ENCODE measurements around the gene CCL20. TPM values are rescaled to one million over a fixed set of nuclear protein-coding genes. Genes with fewer than 3 reads are reported as not detected.

Gene CCL20
- total and polyA plus RNA-seq, 2 donors from 2014 or later: 2.5 to 2.7 TPM

GRCh38 chr2:227823922-227824321 is 10.3 kb downstream of the CCL20 start:
- Histone ChIP-seq H3K9ac (ENCODE audit: low read length in 3 of 3) (no peak overlapping the region), H3K27ac (ENCODE audit: low read depth in 2 of 2, low read length in 2 of 2) (no peak overlapping the region), H3K27me3 (ENCODE audit: control insufficient read depth, insufficient read depth, low read length) (no peaks in the 10 kb centered on the region), H3K4me1 (ENCODE audit: control insufficient read depth in 2 of 3, insufficient read depth in 2 of 3, low read depth in 1 of 3, low read length in 3 of 3) (peaks cover 0 to 5% (median 4%) of the 10 kb centered on the region in 3 donors), H3K9me3 (ENCODE audit: control insufficient read depth in 2 of 3, insufficient read depth in 1 of 3, low read length in 3 of 3) (no peaks in the 10 kb centered on the region), H3K36me3 (ENCODE audit: control insufficient read depth in 2 of 3, insufficient read depth in 3 of 3, low read length in 3 of 3) (no peaks in the 10 kb centered on the region), H3K4me3 (ENCODE audit: low read length in 3 of 3) (no peak overlapping the region)
- DNase-seq (no peak), FAIRE-seq (no peak)
- no peak for TF ChIP-seq CTCF (IDR thresholded peaks at IDR 0.05; ENCODE audit: borderline replicate concordance, extremely low read depth, insufficient read depth)
- intact Hi-C loops (cut with DNase I): no loop called here

- H3K9ac ChIP-seq (ENCODE audit: low read length in 3 of 3): no peak overlapping the region
- intact Hi-C loops (cut with DNase I): no loop called here
- no peaks in the 10 kb centered on the region for H3K27me3 ChIP-seq (ENCODE audit: control insufficient read depth, insufficient read depth, low read length)
- H3K4me1 ChIP-seq (ENCODE audit: control insufficient read depth in 2 of 3, insufficient read depth in 2 of 3, low read depth in 1 of 3, low read length in 3 of 3): peaks cover 0 to 2% (median 0%) of the 10 kb centered on the region in 3 donors
- H3K9me3 ChIP-seq (ENCODE audit: control insufficient read depth in 2 of 3, insufficient read depth in 1 of 3, low read length in 3 of 3): no peaks in the 10 kb centered on the region
- no peak for TF ChIP-seq CTCF (IDR thresholded peaks at IDR 0.05; ENCODE audit: borderline replicate concordance, extremely low read depth, insufficient read depth)
- H3K27ac ChIP-seq (ENCODE audit: low read depth in 2 of 2, low read length in 2 of 2): no peak overlapping the region
- no peak for DNase-seq
- no peaks in the 10 kb centered on the region for H3K36me3 ChIP-seq (ENCODE audit: control insufficient read depth in 2 of 3, insufficient read depth in 3 of 3, low read length in 3 of 3)
- no peak for FAIRE-seq
- H3K4me3 ChIP-seq (ENCODE audit: low read length in 3 of 3): no peak overlapping the region
Observed at GRCh38 chr2:227824711-227825110, 11.1 kb downstream of the CCL20 start.

GRCh38 chr2:227826019-227826521 is 12.4 kb downstream of the CCL20 start:
- H3K27ac ChIP-seq (ENCODE audit: low read depth in 2 of 2, low read length in 2 of 2): no peak overlapping the region
- TF ChIP-seq CTCF (IDR thresholded peaks at IDR 0.05; ENCODE audit: borderline replicate concordance, extremely low read depth, insufficient read depth): no peak

GRCh38 chr2:227826563-227826962 is 12.9 kb downstream of the CCL20 start:
- no peak overlapping the region for H3K27ac ChIP-seq (ENCODE audit: low read depth in 2 of 2, low read length in 2 of 2)
- H3K36me3 ChIP-seq (ENCODE audit: control insufficient read depth in 2 of 3, insufficient read depth in 3 of 3, low read length in 3 of 3): no peaks in the 10 kb centered on the region
- intact Hi-C loops (cut with DNase I): no loop called here
- no peak overlapping the region for H3K9ac ChIP-seq (ENCODE audit: low read length in 3 of 3)
- no peaks in the 10 kb centered on the region for H3K9me3 ChIP-seq (ENCODE audit: control insufficient read depth in 2 of 3, insufficient read depth in 1 of 3, low read length in 3 of 3)
- peaks cover 0 to 2% (median 0%) of the 10 kb centered on the region in 3 donors for H3K4me1 ChIP-seq (ENCODE audit: control insufficient read depth in 2 of 3, insufficient read depth in 2 of 3, low read depth in 1 of 3, low read length in 3 of 3)
- TF ChIP-seq CTCF (IDR thresholded peaks at IDR 0.05; ENCODE audit: borderline replicate concordance, extremely low read depth, insufficient read depth): no peak
- FAIRE-seq: no peak
- DNase-seq: no peak
- H3K4me3 ChIP-seq (ENCODE audit: low read length in 3 of 3): no peak overlapping the region
- H3K27me3 ChIP-seq (ENCODE audit: control insufficient read depth, insufficient read depth, low read length): no peaks in the 10 kb centered on the region

More at GRCh38 chr2:227826019-227826521, 12.4 kb downstream of the CCL20 start:
- Histone ChIP-seq H3K36me3 (ENCODE audit: control insufficient read depth in 2 of 3, insufficient read depth in 3 of 3, low read length in 3 of 3) (no peaks in the 10 kb centered on the region), H3K4me3 (ENCODE audit: low read length in 3 of 3) (no peak overlapping the region), H3K27me3 (ENCODE audit: control insufficient read depth, insufficient read depth, low read length) (no peaks in the 10 kb centered on the region), H3K9me3 (ENCODE audit: control insufficient read depth in 2 of 3, insufficient read depth in 1 of 3, low read length in 3 of 3) (no peaks in the 10 kb centered on the region), H3K4me1 (ENCODE audit: control insufficient read depth in 2 of 3, insufficient read depth in 2 of 3, low read depth in 1 of 3, low read length in 3 of 3) (peaks cover 0 to 2% (median 0%) of the 10 kb centered on the region in 3 donors), H3K9ac (ENCODE audit: low read length in 3 of 3) (no peak overlapping the region)
- intact Hi-C loops (cut with DNase I): no loop called here
- FAIRE-seq (no peak), DNase-seq (no peak)
